ENCODE results near the gene GNAQ. TPM values are rescaled to one million over a fixed set of nuclear protein-coding genes. Genes with fewer than 3 reads are reported as not detected.
A peak's percentile ranks its signal among the peaks of the same experiment; 100 is the strongest.

GNAQ gene
- 34.1 TPM in 2 replicates for total RNA-seq (2022)
- percentile 78 among the genes with signal in this experiment for Bru-seq, nascent RNA
- percentile 68 among the genes with signal in this experiment for BruChase-seq, experiment 1, labeled RNA remaining after a 6-hour chase
- BruChase-seq, experiment 2, labeled RNA remaining after a 2-hour chase = percentile 61 among the genes with signal in this experiment
- long read RNA-seq, full-length matches to known transcripts = 8 of 12 reads
- long read RNA-seq, partial matches to known transcripts = 0 of 12 reads
- long read RNA-seq, other reads (novel, unspliced or antisense) = 4 of 12 reads

GRCh38 chr9:78031444-78031892 is at the start of gene GNAQ:
Gene GNAQ (minus strand): TSS chr9:78031811. CDS start chr9:78031235, 576 bp downstream.
- intact Hi-C loops (cut with micrococcal nuclease; ENCODE audit: unreplicated experiment) = no loop called here
- Mint-ChIP-seq H3K27ac (ENCODE audit: unreplicated experiment) (peak within 1 kb of the TSS; percentile 84), H3K27me3 (ENCODE audit: unreplicated experiment) (no peaks in the 10 kb centered on the region), H3K4me1 (ENCODE audit: low read depth, unreplicated experiment) (peaks cover 39% of the 10 kb centered on the region), H3K4me3 (ENCODE audit: low read depth, unreplicated experiment) (peak within 1 kb of the TSS; percentile 95), H3K9me3 (ENCODE audit: low read depth, unreplicated experiment) (no peaks in the 10 kb centered on the region), H3K36me3 (ENCODE audit: insufficient read depth, unreplicated experiment) (peaks cover 33% of the 10 kb centered on the region)
- BruUV-seq (replicated peaks) = no TSS peak
- CTCF ChIA-PET = interaction anchor here (0.6 to 2.1 kb wide), 2 partner anchors 54 to 252 kb away, joined by 7 to 8 read pairs; no protein-coding TSS in a partner anchor
- no peak for DNase-seq
- no peak for TF ChIP-seq CTCF (IDR thresholded peaks at IDR 0.05; ENCODE audit: unreplicated experiment)

GRCh38 chr9:78074385-78075291 is 43.0 kb upstream of the GNAQ start:
- TF ChIP-seq CTCF (IDR thresholded peaks at IDR 0.05; ENCODE audit: unreplicated experiment) = no peak
- DNase-seq = no peak
- Mint-ChIP-seq H3K9me3 (ENCODE audit: low read depth, unreplicated experiment) (peaks cover 5% of the 10 kb centered on the region), H3K27ac (ENCODE audit: unreplicated experiment) (no peak overlapping the region), H3K4me1 (ENCODE audit: low read depth, unreplicated experiment) (no peaks in the 10 kb centered on the region), H3K36me3 (ENCODE audit: insufficient read depth, unreplicated experiment) (no peaks in the 10 kb centered on the region), H3K27me3 (ENCODE audit: unreplicated experiment) (peaks cover 46% of the 10 kb centered on the region), H3K4me3 (ENCODE audit: low read depth, unreplicated experiment) (no peak overlapping the region)
- CTCF ChIA-PET = no interaction called here
- intact Hi-C loops (cut with micrococcal nuclease; ENCODE audit: unreplicated experiment) = no loop called here
- no TSS peak for BruUV-seq (replicated peaks)

GRCh38 chr9:78073722-78074121 is 42.1 kb upstream of the GNAQ start:
- BruUV-seq (replicated peaks) = no TSS peak
- Mint-ChIP-seq H3K36me3 (ENCODE audit: insufficient read depth, unreplicated experiment) (no peaks in the 10 kb centered on the region), H3K9me3 (ENCODE audit: low read depth, unreplicated experiment) (peaks cover 3% of the 10 kb centered on the region), H3K27ac (ENCODE audit: unreplicated experiment) (no peak overlapping the region), H3K27me3 (ENCODE audit: unreplicated experiment) (peaks cover 46% of the 10 kb centered on the region), H3K4me1 (ENCODE audit: low read depth, unreplicated experiment) (no peaks in the 10 kb centered on the region), H3K4me3 (ENCODE audit: low read depth, unreplicated experiment) (no peak overlapping the region)
- intact Hi-C loops (cut with micrococcal nuclease; ENCODE audit: unreplicated experiment) = no loop called here
- CTCF ChIA-PET = no interaction called here
- DNase-seq = no peak
- no peak for TF ChIP-seq CTCF (IDR thresholded peaks at IDR 0.05; ENCODE audit: unreplicated experiment)

- intact Hi-C loops (cut with micrococcal nuclease; ENCODE audit: unreplicated experiment) = no loop called here
- no peak for TF ChIP-seq CTCF (IDR thresholded peaks at IDR 0.05; ENCODE audit: unreplicated experiment)
- Mint-ChIP-seq H3K9me3 (ENCODE audit: low read depth, unreplicated experiment) (peaks cover 3% of the 10 kb centered on the region), H3K27ac (ENCODE audit: unreplicated experiment) (no peak overlapping the region), H3K4me1 (ENCODE audit: low read depth, unreplicated experiment) (no peaks in the 10 kb centered on the region), H3K36me3 (ENCODE audit: insufficient read depth, unreplicated experiment) (no peaks in the 10 kb centered on the region), H3K4me3 (ENCODE audit: low read depth, unreplicated experiment) (no peak overlapping the region), H3K27me3 (ENCODE audit: unreplicated experiment) (peaks cover 40% of the 10 kb centered on the region)
- no TSS peak for BruUV-seq (replicated peaks)
- CTCF ChIA-PET = no interaction called here
- no peak for DNase-seq
Observed at GRCh38 chr9:78072586-78073199, 41.1 kb upstream of the GNAQ start.
